ENCODE data around the gene MTR. TPM values are rescaled to one million over a fixed set of nuclear protein-coding genes. Genes with fewer than 3 reads are reported as not detected.

MTR gene
- total RNA-seq, 1 experiment from 2014 or later: 35.5 TPM

- Histone ChIP-seq H3K4me2 (ENCODE audit: insufficient read depth, insufficient read length, low read length) (no peak overlapping the region), H3K9me3 (ENCODE audit: control insufficient read depth, low read depth, low read length) (no peaks in the 10 kb centered on the region), H3K79me2 (ENCODE audit: insufficient read depth, low read length) (no peaks in the 10 kb centered on the region), H4K91ac (ENCODE audit: insufficient read length, low read depth, low read length) (no peak overlapping the region), H4K5ac (ENCODE audit: insufficient read length, low read depth, low read length) (no peak overlapping the region), H3K27me3 (ENCODE audit: insufficient read depth, low read length) (no peaks in the 10 kb centered on the region), H3K23ac (ENCODE audit: insufficient read length, low read depth, low read length) (no peak overlapping the region), H3K23me2 (ENCODE audit: insufficient read length, low read depth, low read length, poor library complexity, severe bottlenecking) (no peaks in the 10 kb centered on the region), H2AFZ (ENCODE audit: low read length) (no peak overlapping the region), H3K27ac (ENCODE audit: insufficient read length, low read depth, low read length) (no peak overlapping the region), H3K4me1 (ENCODE audit: insufficient read depth, low read length) (no peaks in the 10 kb centered on the region), H3K9ac (ENCODE audit: extremely low read depth, insufficient read length, low read length) (no peak overlapping the region), H4K8ac (replicated peaks; ENCODE audit: insufficient read length, low read depth, low read length) (no peak overlapping the region), H2BK12ac (ENCODE audit: insufficient read length, low read depth, low read length) (no peak overlapping the region), H2BK20ac (ENCODE audit: low read depth, low read length, poor library complexity, severe bottlenecking) (no peak overlapping the region), H3K18ac (ENCODE audit: insufficient read length, low read depth, low read length) (no peak overlapping the region), H3K56ac (ENCODE audit: insufficient read length, low read depth, low read length) (no peak overlapping the region), H2BK5ac (ENCODE audit: insufficient read length, low read length) (no peak overlapping the region), H2AK5ac (ENCODE audit: insufficient read length, low read length) (no peak overlapping the region), H2BK120ac (ENCODE audit: low read depth, low read length, poor library complexity, severe bottlenecking) (no peak overlapping the region), H3K79me1 (ENCODE audit: insufficient read depth, low read depth, low read length, poor library complexity, severe bottlenecking) (no peaks in the 10 kb centered on the region), H3K14ac (ENCODE audit: insufficient read depth, low read length) (no peak overlapping the region), H3K4ac (ENCODE audit: low read depth, low read length) (no peak overlapping the region), H3T11ph (ENCODE audit: low read length) (no peak overlapping the region), H2BK15ac (ENCODE audit: low read depth, low read length) (no peak overlapping the region), H4K20me1 (ENCODE audit: control insufficient read depth, insufficient read depth, insufficient read length) (no peaks in the 10 kb centered on the region)
- Mint-ChIP-seq H3K4me3 (no peak overlapping the region), H3K27ac (no peak overlapping the region), H3K27me3 (ENCODE audit: low read depth) (peaks cover 2% of the 10 kb centered on the region; the same call in 1 of the 2 replicates), H3K36me3 (ENCODE audit: insufficient read depth in 1 of 3, low read depth in 3 of 3) (peaks cover 3 to 16% (median 3%) of the 10 kb centered on the region in 3 experiments; a peak in 6 of 7 replicates), H3K4me1 (peaks cover 10 to 11% of the 10 kb centered on the region in 2 experiments), H3K9me3 (peaks cover 14 to 17% of the 10 kb centered on the region in 2 experiments)
- no peak for TF ChIP-seq CTCF (conservative IDR thresholded peaks at IDR 0.05)
- DNase-seq: no peak
Observed at GRCh38 chr1:236942431-236942830, 147.3 kb downstream of the MTR start.
